Measurements from ENCODE around the gene THBS3. TPM values are rescaled to one million over a fixed set of nuclear protein-coding genes. Genes with fewer than 3 reads are reported as not detected.

Gene THBS3
- total RNA-seq, 5 donors from 2014 or later (not counting 1 experiment from before 2014, with no cell fraction given) = 24.1 to 43.9 (median 34.0) TPM

Other genes starting within 250 kb of the THBS3 start
- 10 to 100 TPM; 36.0 to 70.8 (median 68.5) TPM for gene PYGO2, start 246.1 kb downstream of the THBS3 start, total RNA-seq
- 10 to 100 TPM; 61.3 to 88.2 (median 76.8) TPM for gene SHC1, start 237.2 kb downstream of the THBS3 start, total RNA-seq
- gene CKS1B, start 233.2 kb downstream of the THBS3 start, total RNA-seq = 10 to 100 TPM in 4 of 5 donors, 1 to 10 TPM in 1; 7.9 to 11.8 (median 10.3) TPM
- gene FLAD1, start 224.6 kb downstream of the THBS3 start, total RNA-seq = 10 to 100 TPM; 32.8 to 64.3 (median 53.4) TPM
- 1 to 10 TPM in 3 of 5 donors, not detected in 2; 1.3 to 3.0 (median 1.6) TPM for gene LENEP, start 214.3 kb downstream of the THBS3 start, total RNA-seq
- 10 to 100 TPM; 39.6 to 68.4 (median 51.7) TPM for gene ZBTB7B, start 205.1 kb downstream of the THBS3 start, total RNA-seq
- gene DCST2, start 174.1 kb downstream of the THBS3 start, total RNA-seq = 1 to 10 TPM; 1.1 to 2.6 (median 1.6) TPM
- gene DCST1, start 174.1 kb downstream of the THBS3 start, total RNA-seq = under 1 TPM in 3 of 5 donors, not detected in 2; 0.30 to 0.58 (median 0.54) TPM
- 10 to 100 TPM; 17.3 to 53.0 (median 37.2) TPM for gene ADAM15, start 156.6 kb downstream of the THBS3 start, total RNA-seq
- 1 to 10 TPM; 3.1 to 7.8 (median 6.6) TPM for gene EFNA4, start 144.2 kb downstream of the THBS3 start, total RNA-seq
- gene EFNA3, start 129.1 kb downstream of the THBS3 start, total RNA-seq = 1 to 10 TPM in 3 of 5 donors, under 1 TPM in 1, not detected in 1; 0.68 to 2.6 (median 2.3) TPM
- gene EFNA1, start 80.0 kb downstream of the THBS3 start, total RNA-seq = 1 to 10 TPM; 1.6 to 8.4 (median 5.1) TPM
- gene SLC50A1, start 72.0 kb downstream of the THBS3 start, total RNA-seq = 10 to 100 TPM; 20.7 to 34.9 (median 30.8) TPM
- gene DPM3, start 67.4 kb downstream of the THBS3 start, total RNA-seq = 10 to 100 TPM; 26.9 to 70.7 (median 64.5) TPM
- gene KRTCAP2, start 34.6 kb downstream of the THBS3 start, total RNA-seq = 100 to 1,000 TPM in 4 of 5 donors, 10 to 100 TPM in 1; 93.6 to 150 (median 138) TPM
- gene TRIM46, start 34.0 kb downstream of the THBS3 start, total RNA-seq = 10 to 100 TPM in 2 of 5 donors, 1 to 10 TPM in 3; 5.1 to 12.2 (median 9.8) TPM
- 10 to 100 TPM; 20.4 to 28.4 (median 25.1) TPM for gene MTX1, start 798 bp upstream of the THBS3 start, total RNA-seq
- gene ENTREP3, start 47.6 kb upstream of the THBS3 start, total RNA-seq = 10 to 100 TPM; 10.2 to 17.3 (median 15.5) TPM
- 100 to 1,000 TPM in 2 of 5 donors, 10 to 100 TPM in 3; 54.7 to 101 (median 97.4) TPM for gene SCAMP3, start 54.5 kb upstream of the THBS3 start, total RNA-seq
- 100 to 1,000 TPM in 3 of 5 donors, 10 to 100 TPM in 2; 76.4 to 123 (median 110) TPM for gene CLK2, start 65.6 kb upstream of the THBS3 start, total RNA-seq
- gene HCN3, start 69.6 kb upstream of the THBS3 start, total RNA-seq = 1 to 10 TPM; 1.7 to 4.1 (median 4.0) TPM
- under 1 TPM in 2 of 5 donors, not detected in 3; 0.23 TPM for gene PKLR, start 93.5 kb upstream of the THBS3 start, total RNA-seq
- 100 to 1,000 TPM in 1 of 5 donors, 10 to 100 TPM in 4; 66.7 to 100 (median 93.0) TPM for gene FDPS, start 101.0 kb upstream of the THBS3 start, total RNA-seq
- gene RUSC1, start 113.0 kb upstream of the THBS3 start, total RNA-seq = 10 to 100 TPM; 14.4 to 25.2 (median 22.9) TPM

All from T-cell (primary cell).